Brain pericyte (primary cell): Measurements from ENCODE around the gene NRF1.
"Not testable (repeated sequence)": the region's sequence is repeated elsewhere in the genome, so short reads cannot be mapped to it uniquely, and the experiment has no call there.

Experiments used
- DNase-seq: peaks from one replicate; pipeline ENCODE4 v3.0.0-alpha.2; 2012; ENCODE audit warnings: low read depth, low spot score

Gene NRF1

GRCh38 chr7:129781928-129782817, 170.7 kb downstream of the NRF1 start:
- DNase-seq = no peak

GRCh38 chr7:129782818-129783583, 171.5 kb downstream of the NRF1 start:
- no peak for DNase-seq

GRCh38 chr7:129783584-129783919, 172.0 kb downstream of the NRF1 start:
- no peak for DNase-seq

GRCh38 chr7:129784437-129784782, 172.9 kb downstream of the NRF1 start:
- DNase-seq = no peak

GRCh38 chr7:129784783-129785684, 173.5 kb downstream of the NRF1 start:
- no peak for DNase-seq

GRCh38 chr7:129785685-129786514, 174.4 kb downstream of the NRF1 start:
- no peak for DNase-seq

- DNase-seq = no peak
Observed at GRCh38 chr7:129786825-129787563, 175.5 kb downstream of the NRF1 start.

- no peak for DNase-seq
Observed at GRCh38 chr7:129789000-129789399, 177.5 kb downstream of the NRF1 start.

GRCh38 chr7:129789652-129790051, 178.1 kb downstream of the NRF1 start:
- no peak for DNase-seq

GRCh38 chr7:129790136-129790535, 178.6 kb downstream of the NRF1 start:
- no peak for DNase-seq

GRCh38 chr7:129792721-129793120, 181.2 kb downstream of the NRF1 start:
- DNase-seq = no peak

GRCh38 chr7:129793506-129794310, 182.2 kb downstream of the NRF1 start:
- DNase-seq = no peak

- not testable (repeated sequence) for DNase-seq
Observed at GRCh38 chr7:129794461-129794860, 182.9 kb downstream of the NRF1 start.

GRCh38 chr7:129796186-129796775, 184.8 kb downstream of the NRF1 start:
- DNase-seq = no peak

GRCh38 chr7:129797214-129797789, 185.8 kb downstream of the NRF1 start:
- no peak for DNase-seq

- DNase-seq = no peak
Observed at GRCh38 chr7:129798616-129799349, 187.3 kb downstream of the NRF1 start.

- DNase-seq = no peak
Observed at GRCh38 chr7:129799350-129799955, 187.9 kb downstream of the NRF1 start.

- no peak for DNase-seq
Observed at GRCh38 chr7:129800901-129801300, 189.4 kb downstream of the NRF1 start.
